Esophagus mucosa (tissue), 1 donor: ENCODE data around the gene DNAJC1. TPM values are rescaled to one million over a fixed set of nuclear protein-coding genes. Genes with fewer than 3 reads are reported as not detected.
A peak's percentile ranks its signal among the peaks of the same experiment; 100 is the strongest.
"Not testable (repeated sequence)": the region's sequence is repeated elsewhere in the genome, so short reads cannot be mapped to it uniquely, and the experiment has no call there.

ENCODE experiments used
- ATAC-seq: fragments of 200-7000 bp; cut with Tn5 transposase; one replicate; pipeline ENCODE4 v1.9.1; 2020
- total RNA-seq: library from RNA; stranded (reverse); gene quantifications from one replicate; pipeline ENCODE4 v1.2.4, GENCODE V29; 2023
- donor health status: DM: yes; HTN: yes; CAD: no.

Gene DNAJC1
- total RNA-seq, 1 donor from 2014 or later: 13.6 TPM

DNA sequence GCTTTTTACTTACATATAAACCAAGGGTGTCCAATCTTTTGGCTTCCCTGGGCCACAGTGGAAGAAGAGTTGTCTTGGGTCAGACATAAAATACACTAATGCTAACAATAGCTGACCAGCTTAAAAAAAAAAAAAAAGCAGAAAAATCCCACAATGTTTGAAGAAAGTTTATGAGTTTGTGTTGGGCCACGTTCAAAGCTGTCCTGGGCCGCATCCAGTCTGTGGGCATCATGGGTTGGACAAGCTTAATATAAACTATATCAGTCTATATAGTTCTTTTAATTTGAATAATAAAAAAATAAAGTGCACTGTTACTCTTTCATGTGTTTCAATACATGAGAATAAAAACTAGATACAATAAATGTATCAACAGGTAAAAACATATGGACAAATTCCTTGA, 179.9 kb downstream of the DNAJC1 start:
- no peak for ATAC-seq

DNA sequence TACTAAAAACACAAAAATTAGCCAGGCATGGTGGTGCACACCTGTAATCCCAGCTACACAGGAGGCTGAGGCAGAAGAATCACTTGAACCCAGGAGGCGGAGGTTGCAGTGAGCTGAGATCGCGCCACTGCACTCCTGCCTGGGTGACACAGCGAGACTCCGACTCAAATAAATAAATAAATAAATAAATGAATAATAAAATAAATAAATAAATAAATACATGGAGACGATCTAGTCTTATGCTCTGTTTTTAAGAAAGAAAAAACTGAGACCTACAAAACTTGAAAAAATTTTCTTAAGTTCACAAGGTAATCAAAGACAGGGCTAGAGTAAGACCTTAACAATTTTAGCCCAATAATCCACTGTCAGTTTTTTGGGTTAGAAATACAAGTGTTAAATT, 181.3 kb downstream of the DNAJC1 start:
- not testable (repeated sequence) for ATAC-seq

GRCh38 chr10:21820952-21821351, 182.6 kb downstream of the DNAJC1 start:
- ATAC-seq: no peak

DNA sequence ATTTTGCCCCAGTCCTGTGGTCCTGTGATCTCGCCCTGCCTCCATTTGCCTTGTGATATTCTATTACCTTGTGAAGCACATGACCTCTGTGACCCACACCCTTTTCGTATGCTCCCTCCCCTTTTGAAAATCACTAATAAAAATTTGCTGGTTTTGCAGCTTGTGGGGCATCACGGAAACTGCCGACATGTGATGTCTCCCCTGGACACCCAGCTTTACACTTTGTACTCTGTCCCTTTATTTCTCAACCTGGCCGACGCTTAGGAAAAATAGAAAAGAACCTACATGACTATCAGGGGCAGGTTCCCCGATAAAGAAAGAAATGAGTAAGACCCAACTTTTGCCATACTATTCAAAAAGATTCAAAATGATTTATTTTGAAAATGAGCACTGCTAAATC, 185.1 kb downstream of the DNAJC1 start:
- ATAC-seq: not testable (repeated sequence)

- ATAC-seq: no peak
Observed at GRCh38 chr10:21814866-21815265, 188.7 kb downstream of the DNAJC1 start.

DNA sequence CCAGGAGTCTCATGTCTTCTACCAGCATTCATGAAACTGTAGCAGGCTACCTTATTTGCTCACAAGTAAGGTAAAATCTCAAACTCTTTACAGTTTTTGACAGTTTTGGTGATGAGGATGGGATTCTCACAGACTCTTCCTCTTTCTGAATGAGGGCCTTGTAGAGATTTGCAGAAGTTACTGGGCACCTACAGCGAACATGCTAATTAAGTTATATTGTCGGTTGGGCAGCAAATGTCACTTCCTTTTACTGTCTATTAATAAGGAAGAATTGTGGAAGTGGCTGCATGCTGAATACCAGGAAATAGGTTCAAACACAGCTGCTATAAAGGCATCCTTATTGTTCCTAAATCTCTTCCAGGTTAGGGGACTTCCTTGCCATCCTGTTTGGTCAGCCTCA, 189.6 kb downstream of the DNAJC1 start:
- no peak for ATAC-seq

DNA sequence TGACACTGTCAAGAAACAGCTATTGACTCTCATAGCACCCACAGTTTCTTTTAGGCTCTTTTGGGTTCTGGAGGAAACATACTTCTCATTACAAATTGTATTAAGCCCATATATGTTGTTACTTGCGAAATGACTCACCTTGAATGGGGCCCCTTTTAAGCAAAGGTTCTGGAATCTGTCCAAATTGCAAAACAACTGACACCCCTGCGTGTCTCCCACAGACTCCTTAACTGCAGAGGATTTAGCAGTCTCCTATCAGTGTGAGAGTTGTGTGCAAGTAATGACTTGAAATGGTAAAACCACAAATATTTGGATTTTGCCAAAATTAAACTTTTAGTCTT, 192.3 kb downstream of the DNAJC1 start:
- peak; percentile 28 for ATAC-seq

DNA sequence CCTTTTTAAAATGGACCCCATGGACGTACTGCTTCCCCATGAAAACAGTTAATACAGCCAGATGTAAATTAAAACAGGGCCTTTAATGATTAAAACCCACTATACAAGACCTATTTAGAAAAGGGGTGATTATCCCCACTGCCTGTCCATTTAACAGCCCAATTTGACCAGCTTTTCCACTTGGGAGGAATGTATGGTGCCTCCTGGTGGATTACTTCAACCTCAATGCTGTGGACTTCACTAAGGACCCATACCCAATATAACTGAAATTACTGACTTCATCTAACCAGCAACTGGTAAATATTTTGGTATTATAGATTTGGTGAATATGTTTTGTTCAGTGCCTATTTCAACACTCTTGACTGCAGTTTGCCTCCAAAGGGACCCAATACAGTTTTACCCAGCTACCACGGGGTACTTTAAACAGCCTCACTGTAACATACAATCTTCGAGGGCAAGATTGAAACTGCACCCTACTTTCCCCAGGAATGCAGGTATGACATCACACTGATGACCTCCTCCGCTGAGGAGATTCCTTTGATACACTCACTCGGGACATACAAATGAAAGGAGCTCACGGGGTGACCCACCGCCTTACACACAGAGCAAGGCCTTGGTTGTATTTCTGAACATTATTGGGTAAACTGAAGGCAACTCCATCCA, 192.8 kb downstream of the DNAJC1 start:
- peak; percentile 59 for ATAC-seq

- ATAC-seq: no peak
Observed at GRCh38 chr10:21808550-21808949, 195.0 kb downstream of the DNAJC1 start.

- ATAC-seq: no peak
Observed at GRCh38 chr10:21807180-21807579, 196.3 kb downstream of the DNAJC1 start.

- no peak for ATAC-seq
Observed at GRCh38 chr10:21803374-21803773, 200.2 kb downstream of the DNAJC1 start.

GRCh38 chr10:21801609-21802008, 201.9 kb downstream of the DNAJC1 start:
- no peak for ATAC-seq

- ATAC-seq: no peak
Observed at GRCh38 chr10:21797984-21798765, 205.4 kb downstream of the DNAJC1 start.

GRCh38 chr10:21797533-21797932, 206.0 kb downstream of the DNAJC1 start:
- no peak for ATAC-seq

GRCh38 chr10:21791276-21791675, 212.3 kb downstream of the DNAJC1 start:
- ATAC-seq: no peak

- no peak for ATAC-seq
Observed at GRCh38 chr10:21776883-21777282, 226.6 kb downstream of the DNAJC1 start.

DNA sequence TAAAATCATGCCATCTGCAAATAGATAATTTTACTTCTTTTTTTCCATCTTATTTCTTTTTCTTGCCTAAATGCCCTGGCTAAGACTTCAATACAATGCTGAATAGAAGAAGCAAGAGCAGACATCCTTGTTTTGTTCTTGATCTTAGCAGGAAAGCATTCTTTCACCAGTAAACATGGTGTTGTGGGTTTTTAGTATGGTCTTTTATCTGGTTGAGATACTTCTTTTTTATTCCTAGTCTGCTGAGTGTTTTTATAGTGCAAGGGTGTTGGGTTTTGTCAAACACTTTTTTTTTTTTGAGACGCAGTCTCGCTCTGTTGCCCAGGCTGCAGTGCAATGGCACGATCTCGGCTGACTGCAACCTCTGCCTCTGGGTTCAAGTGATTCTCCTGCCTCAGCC, 232.3 kb downstream of the DNAJC1 start:
- ATAC-seq: no peak

DNA sequence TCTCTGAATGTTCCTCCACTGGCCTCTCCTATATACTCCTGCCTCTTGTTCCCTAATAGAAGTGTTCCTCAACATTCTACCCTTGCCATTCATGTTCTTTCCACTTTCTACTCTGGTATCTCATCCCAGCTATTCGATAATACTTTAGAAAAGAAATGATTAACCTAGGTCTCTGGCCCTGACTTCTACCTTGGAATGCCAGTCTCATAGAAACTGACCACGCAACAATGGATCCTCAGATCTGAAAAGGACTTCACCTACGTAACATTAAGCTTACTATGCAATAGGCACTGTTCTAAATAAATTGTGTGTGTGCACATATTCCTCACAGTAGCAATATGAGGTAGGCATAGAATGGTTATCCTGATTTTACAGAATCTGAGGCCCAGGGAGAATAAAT, 234.5 kb downstream of the DNAJC1 start:
- no peak for ATAC-seq

DNA sequence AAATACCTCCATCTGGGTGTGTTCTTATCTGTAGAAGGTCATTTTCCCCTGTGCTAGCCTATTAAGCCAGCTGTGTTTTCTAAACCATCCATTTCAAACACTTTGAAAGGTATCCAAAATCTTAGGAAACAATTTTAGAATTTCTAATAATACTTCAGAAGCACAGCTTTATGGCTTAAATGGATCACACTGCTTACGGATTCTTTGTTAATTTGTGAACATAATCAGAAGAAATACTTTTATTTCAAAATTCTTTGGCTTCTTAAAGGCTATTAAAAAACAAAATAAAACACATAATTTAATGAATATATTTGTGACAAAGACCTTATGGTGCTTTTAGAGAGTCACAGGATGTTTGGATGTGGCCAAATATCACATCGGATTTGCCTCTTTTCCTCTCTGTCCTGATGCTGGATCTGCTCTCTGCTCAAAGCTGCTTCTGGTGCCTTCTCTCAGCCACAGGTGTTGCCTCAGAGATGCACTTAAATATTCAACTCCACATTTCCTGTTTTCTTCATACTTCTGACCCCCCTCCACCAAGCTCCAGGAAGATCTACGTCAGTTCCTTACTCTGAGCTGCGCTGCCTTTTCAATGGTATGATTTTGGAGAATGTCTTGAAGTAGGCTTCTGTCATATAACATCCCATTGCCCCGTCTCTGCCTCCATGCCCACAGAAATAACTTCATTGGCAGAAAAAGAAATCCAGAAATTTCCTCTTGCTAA, 238.9 kb downstream of the DNAJC1 start:
- ATAC-seq: no peak

GRCh38 chr10:21760332-21760731, 243.2 kb downstream of the DNAJC1 start:
- ATAC-seq: no peak

- no peak for ATAC-seq
Observed at GRCh38 chr10:21759232-21759631, 244.3 kb downstream of the DNAJC1 start.

GRCh38 chr10:21758696-21759095, 244.8 kb downstream of the DNAJC1 start:
- ATAC-seq: no peak

- no peak for ATAC-seq
Observed at GRCh38 chr10:21758239-21758638, 245.3 kb downstream of the DNAJC1 start.
